H9 (cell line): Measurements from ENCODE around the gene HTR2B. TPM values are rescaled to one million over a fixed set of nuclear protein-coding genes. Genes with fewer than 3 reads are reported as not detected.

Experiments used
- DNase-seq: peaks from one replicate; pipeline ENCODE4 v3.0.0-alpha.2; 2017
- H2AFZ ChIP-seq: one replicate; pipeline ENCODE4 v1.6.1; 2013; ENCODE audit warnings: mild to moderate bottlenecking, low read length, control low read depth, moderate library complexity
- H2AK5ac ChIP-seq: 2 replicates; pipeline ENCODE4 v1.6.1; 2013; ENCODE audit warnings: low read length, control low read depth, mixed read lengths; ENCODE audit not compliant: insufficient read length
- H2BK120ac ChIP-seq: one replicate; pipeline ENCODE4 v1.6.1; 2013; ENCODE audit warnings: low read depth, mild to moderate bottlenecking, low read length, control low read depth, inconsistent platforms; ENCODE audit not compliant: poor library complexity, severe bottlenecking
- H2BK12ac ChIP-seq: 2 replicates; pipeline ENCODE4 v1.6.1; 2013; ENCODE audit warnings: low read length, control low read depth, mixed read lengths, low read depth; ENCODE audit not compliant: insufficient read length
- H2BK15ac ChIP-seq: 2 replicates; pipeline ENCODE4 v1.6.1; 2013; ENCODE audit warnings: low read depth, low read length, control low read depth
- H2BK20ac ChIP-seq: one replicate; pipeline ENCODE4 v1.6.1; 2013; ENCODE audit warnings: low read depth, mild to moderate bottlenecking, low read length, control low read depth, inconsistent platforms; ENCODE audit not compliant: poor library complexity, severe bottlenecking
- H2BK5ac ChIP-seq: 2 replicates; pipeline ENCODE4 v1.6.1; 2013; ENCODE audit warnings: low read length, control low read depth, mixed read lengths; ENCODE audit not compliant: insufficient read length
- H3K14ac ChIP-seq: 2 replicates; pipeline ENCODE4 v1.6.1; 2013; ENCODE audit warnings: low read length, control low read depth; ENCODE audit not compliant: insufficient read depth
- H3K18ac ChIP-seq: 2 replicates; pipeline ENCODE4 v1.6.1; 2013; ENCODE audit warnings: low read depth, mild to moderate bottlenecking, mixed read lengths, low read length, control low read depth; ENCODE audit not compliant: insufficient read length
- H3K23ac ChIP-seq: 2 replicates; pipeline ENCODE4 v1.6.1; 2013; ENCODE audit warnings: low read length, control low read depth, mixed read lengths, low read depth; ENCODE audit not compliant: insufficient read length
- H3K23me2 ChIP-seq: 2 replicates; pipeline ENCODE4 v1.6.1; 2013; ENCODE audit warnings: low read depth, mild to moderate bottlenecking, mixed read lengths, low read length, control low read depth; ENCODE audit not compliant: insufficient read length, poor library complexity, severe bottlenecking
- H3K27ac ChIP-seq: 2 replicates; pipeline ENCODE4 v1.5.1; 2013; ENCODE audit warnings: low read length, control low read depth, mixed read lengths, low read depth; ENCODE audit not compliant: insufficient read length
- H3K27me3 ChIP-seq: 2 replicates; pipeline ENCODE4 v1.6.1; 2013; ENCODE audit warnings: low read length, control low read depth, inconsistent platforms; ENCODE audit not compliant: insufficient read depth
- H3K4ac ChIP-seq: 2 replicates; pipeline ENCODE4 v1.6.1; 2013; ENCODE audit warnings: low read depth, mild to moderate bottlenecking, control low read depth, inconsistent platforms, low read length, moderate library complexity
- H3K4me1 ChIP-seq: 2 replicates; pipeline ENCODE4 v1.6.1; 2013; ENCODE audit warnings: low read length, control low read depth, inconsistent platforms; ENCODE audit not compliant: insufficient read depth
- H3K4me2 ChIP-seq: 2 replicates; pipeline ENCODE4 v1.6.1; 2013; ENCODE audit warnings: low read length, control low read depth, mixed read lengths; ENCODE audit not compliant: insufficient read length, insufficient read depth
- H3K56ac ChIP-seq: 2 replicates; pipeline ENCODE4 v1.6.1; 2013; ENCODE audit warnings: low read depth, mild to moderate bottlenecking, mixed read lengths, low read length, control low read depth; ENCODE audit not compliant: insufficient read length
- H3K79me1 ChIP-seq: 2 replicates; pipeline ENCODE4 v1.6.1; 2013; ENCODE audit warnings: low read depth, mild to moderate bottlenecking, moderate library complexity, low read length, control low read depth, inconsistent platforms; ENCODE audit not compliant: insufficient read depth, poor library complexity, severe bottlenecking
- H3K79me2 ChIP-seq: 2 replicates; pipeline ENCODE4 v1.6.1; 2013; ENCODE audit warnings: low read length, control low read depth, inconsistent platforms; ENCODE audit not compliant: insufficient read depth
- H3K9ac ChIP-seq: 2 replicates; pipeline ENCODE4 v1.6.1; 2013; ENCODE audit warnings: low read length, control low read depth, mixed read lengths; ENCODE audit not compliant: insufficient read length; ENCODE audit errors: extremely low read depth
- H3K9me3 ChIP-seq: one replicate; pipeline ENCODE4 v1.6.1; 2013; ENCODE audit warnings: low read depth, low read length, inconsistent platforms; ENCODE audit not compliant: control insufficient read depth
- H3T11ph ChIP-seq: one replicate; pipeline ENCODE4 v1.6.1; 2013; ENCODE audit warnings: mild to moderate bottlenecking, low read length, control low read depth, inconsistent platforms
- H4K20me1 ChIP-seq: one replicate; pipeline ENCODE4 v1.6.1; 2013; ENCODE audit not compliant: control insufficient read depth, insufficient read length, insufficient read depth
- H4K5ac ChIP-seq: 2 replicates; pipeline ENCODE4 v1.6.1; 2013; ENCODE audit warnings: low read depth, mild to moderate bottlenecking, mixed read lengths, low read length, control low read depth; ENCODE audit not compliant: insufficient read length
- H4K8ac ChIP-seq: replicated peaks from 2 replicates; pipeline ENCODE4 v1.6.1; 2013; ENCODE audit warnings: low read length, control low read depth, mixed read lengths, low read depth; ENCODE audit not compliant: insufficient read length
- H4K91ac ChIP-seq: 2 replicates; pipeline ENCODE4 v1.6.1; 2013; ENCODE audit warnings: low read depth, mild to moderate bottlenecking, moderate library complexity, mixed read lengths, low read length, control low read depth; ENCODE audit not compliant: insufficient read length
- H3K27ac Mint-ChIP-seq, 3 experiments: 2 replicates in 2 of 3; 3 replicates in 1 of 3; pipeline ENCODE4 v1.8.0; 2020 to 2021; ENCODE audit warnings: mixed read lengths in 3 of 3, mild to moderate bottlenecking in 1 of 3, moderate library complexity in 1 of 3
- H3K27me3 Mint-ChIP-seq: 2 replicates; pipeline ENCODE4 v1.8.0; 2021; ENCODE audit warnings: low read depth, mild to moderate bottlenecking, moderate library complexity, mixed read lengths
- H3K36me3 Mint-ChIP-seq, 3 experiments: 2 replicates in 2 of 3; 3 replicates in 1 of 3; pipeline ENCODE4 v1.8.0; 2020 to 2021; ENCODE audit warnings: low read depth in 3 of 3, mixed read lengths in 3 of 3; ENCODE audit not compliant: insufficient read depth in 1 of 3
- H3K4me1 Mint-ChIP-seq, 2 experiments: 2 replicates each; pipeline ENCODE4 v1.8.0; 2020; ENCODE audit warnings: mixed read lengths in 2 of 2
- H3K4me3 Mint-ChIP-seq, 2 experiments: 2 replicates in 1 of 2; 3 replicates in 1 of 2; pipeline ENCODE4 v1.8.0; 2020 to 2021; ENCODE audit warnings: mild to moderate bottlenecking in 2 of 2, mixed read lengths in 2 of 2, moderate library complexity in 1 of 2
- H3K9me3 Mint-ChIP-seq, 2 experiments: 2 replicates in 1 of 2; 3 replicates in 1 of 2; pipeline ENCODE4 v1.8.0; 2020; ENCODE audit warnings: mild to moderate bottlenecking in 2 of 2, mixed read lengths in 2 of 2, moderate library complexity in 1 of 2
- CTCF ChIP-seq: fragments of 200-600 bp; sonication (generic); conservative IDR thresholded peaks from 3 replicates; pipeline ENCODE4 v1.8.0; 2021; ENCODE audit warnings: antibody characterized with exemption, mild to moderate bottlenecking
- WGBS: extraction: QIAGEN DNeasy Blood & Tissue Kit; methylation state at CpG from one replicate; pipeline ENCODE4 v1.1.7; 2013; ENCODE audit warnings: missing lambda C conversion rate, low lambda C conversion rate, mixed read lengths; ENCODE audit not compliant: insufficient read length; ENCODE audit errors: extremely low coverage; 5-methylcytosine and 5-hydroxymethylcytosine counted together
- total RNA-seq: library from RNA; stranded (reverse); gene quantifications from 2 replicates; pipeline ENCODE4 v1.2.1, GENCODE V29; 2021

HTR2B gene
- total RNA-seq, 1 experiment from 2014 or later, result not detected

- Histone ChIP-seq H3K4ac (no peak overlapping the region), H4K5ac (no peak overlapping the region), H2BK12ac (no peak overlapping the region), H4K91ac (no peak overlapping the region), H2BK15ac (no peak overlapping the region), H3K56ac (no peak overlapping the region), H4K20me1 (no peaks in the 10 kb centered on the region), H3K4me2 (no peak overlapping the region), H2AFZ (no peak overlapping the region), H3T11ph (no peak overlapping the region), H3K18ac (no peak overlapping the region), H3K79me2 (no peaks in the 10 kb centered on the region), H3K27me3 (no peaks in the 10 kb centered on the region), H3K23me2 (no peaks in the 10 kb centered on the region), H2AK5ac (no peak overlapping the region), H3K27ac (no peak overlapping the region), H3K14ac (no peak overlapping the region), H2BK5ac (no peak overlapping the region), H3K9me3 (no peaks in the 10 kb centered on the region), H3K4me1 (0 out of 2 replicates have a peak, but pooled peaks cover 4% of the 10 kb centered on the region), H3K9ac (no peak overlapping the region), H3K23ac (no peak overlapping the region), H2BK20ac (no peak overlapping the region), H2BK120ac (no peak overlapping the region), H4K8ac (no peak overlapping the region), H3K79me1 (no peaks in the 10 kb centered on the region)
- no peak for TF ChIP-seq CTCF
- Mint-ChIP-seq H3K9me3 (no peaks in the 10 kb centered on the region), H3K4me3 (no peak overlapping the region), H3K4me1 (peaks cover 36 to 38% of the 10 kb centered on the region in 2 experiments), H3K36me3 (peaks cover 0 to 15% (median 13%) of the 10 kb centered on the region in 3 experiments; a peak in 5 of 7 replicates), H3K27ac (peak overlapping the region in 2 of 3 experiments; percentile 5 to 80; a peak in 3 of 7 replicates), H3K27me3 (no peaks in the 10 kb centered on the region)
- no peak for DNase-seq
- no CpG with 5 or more reads among the region's 5 CpGs for WGBS
Measured at GRCh38 chr2:231113489-231113888, 11.4 kb downstream of the HTR2B start.
